HG02642 (cell line): ENCODE data around the gene GGACT.

Source experiments
- ATAC-seq: cut with Tn5 transposase; IDR thresholded peaks from one replicate; pipeline ENCODE4 v1.9.1; 2021; ENCODE audit warnings: mild to moderate bottlenecking; ENCODE audit not compliant: unreplicated experiment, poor library complexity

Gene GGACT

GRCh38 chr13:100560498-100561157 lies 28.0 kb downstream of the GGACT start:
- no peak for ATAC-seq

GRCh38 chr13:100559886-100560285 lies 28.7 kb downstream of the GGACT start:
- ATAC-seq = no peak

- no peak for ATAC-seq
These were observed 35.8 kb downstream of the GGACT start for GRCh38 chr13:100552755-100553154.

GRCh38 chr13:100549316-100549715 lies 39.3 kb downstream of the GGACT start:
- ATAC-seq = no peak

- no peak for ATAC-seq
These were observed 40.8 kb downstream of the GGACT start for GRCh38 chr13:100547791-100548201.

- no peak for ATAC-seq
These were observed 41.7 kb downstream of the GGACT start for GRCh38 chr13:100546713-100547405.

GRCh38 chr13:100545684-100546061 lies 42.9 kb downstream of the GGACT start:
- ATAC-seq = no peak

- ATAC-seq = no peak
These were observed 43.5 kb downstream of the GGACT start for GRCh38 chr13:100544866-100545683.

- ATAC-seq = no peak
These were observed 44.6 kb downstream of the GGACT start for GRCh38 chr13:100543872-100544602.

GRCh38 chr13:100542826-100543156 lies 45.8 kb downstream of the GGACT start:
- peak; percentile 83 for ATAC-seq

- ATAC-seq = peak; percentile 10
These were observed 46.4 kb downstream of the GGACT start for GRCh38 chr13:100541897-100542825.

GRCh38 chr13:100540621-100541020 lies 48.0 kb downstream of the GGACT start:
- ATAC-seq = no peak

GRCh38 chr13:100537951-100538462 lies 50.6 kb downstream of the GGACT start:
- ATAC-seq = no peak

- no peak for ATAC-seq
These were observed 51.1 kb downstream of the GGACT start for GRCh38 chr13:100537486-100537885.

- ATAC-seq = no peak
These were observed 51.9 kb downstream of the GGACT start for GRCh38 chr13:100536643-100537180.

GRCh38 chr13:100535426-100536135 lies 53.0 kb downstream of the GGACT start:
- no peak for ATAC-seq

GRCh38 chr13:100534911-100535310 lies 53.7 kb downstream of the GGACT start:
- no peak for ATAC-seq

- no peak for ATAC-seq
These were observed 54.3 kb downstream of the GGACT start for GRCh38 chr13:100534147-100534843.
